NT2/D1 (cell line): ENCODE results near the gene TOM1L2.
"Not testable (repeated sequence)": the region's sequence is repeated elsewhere in the genome, so short reads cannot be mapped to it uniquely, and the experiment has no call there.

ENCODE experiments used
- DNase-seq: peaks from one replicate; pipeline ENCODE4 v3.0.0-alpha.2; 2011; ENCODE audit warnings: low read depth, low spot score
- H3K27me3 ChIP-seq: 2 replicates; pipeline ENCODE4 v1.6.0; 2011; ENCODE audit warnings: mild to moderate bottlenecking; ENCODE audit not compliant: insufficient read length, insufficient read depth
- H3K36me3 ChIP-seq: 2 replicates; pipeline ENCODE4 v1.6.1; 2011; ENCODE audit warnings: mild to moderate bottlenecking, low read length, mixed read lengths; ENCODE audit not compliant: insufficient read depth, insufficient read length
- H3K4me1 ChIP-seq: 2 replicates; pipeline ENCODE4 v1.5.1; 2011; ENCODE audit not compliant: insufficient read depth, insufficient read length
- H3K4me3 ChIP-seq: 2 replicates; pipeline ENCODE4 v1.5.1; 2011; ENCODE audit warnings: low read depth; ENCODE audit not compliant: insufficient read length
- H3K9ac ChIP-seq: 2 replicates; pipeline ENCODE4 v1.6.0; 2011; ENCODE audit warnings: low read depth; ENCODE audit not compliant: insufficient read length
- H3K9me3 ChIP-seq: 2 replicates; pipeline ENCODE4 v1.5.1; 2011; ENCODE audit warnings: mild to moderate bottlenecking, low read length; ENCODE audit not compliant: insufficient read depth
- SUZ12 ChIP-seq: IDR thresholded peaks from 2 replicates; pipeline ENCODE4 v1.6.1; 2011; ENCODE audit not compliant: insufficient read length, insufficient read depth; ENCODE audit errors: extremely low read depth
- YY1 ChIP-seq: IDR thresholded peaks from 2 replicates; pipeline ENCODE4 v1.6.1; 2011; ENCODE audit not compliant: insufficient read length, insufficient read depth
- ZNF274 ChIP-seq: IDR thresholded peaks from 2 replicates; pipeline ENCODE4 v1.6.1; 2011; ENCODE audit warnings: mild to moderate bottlenecking, low read depth, low read length

The TOM1L2 gene

DNA sequence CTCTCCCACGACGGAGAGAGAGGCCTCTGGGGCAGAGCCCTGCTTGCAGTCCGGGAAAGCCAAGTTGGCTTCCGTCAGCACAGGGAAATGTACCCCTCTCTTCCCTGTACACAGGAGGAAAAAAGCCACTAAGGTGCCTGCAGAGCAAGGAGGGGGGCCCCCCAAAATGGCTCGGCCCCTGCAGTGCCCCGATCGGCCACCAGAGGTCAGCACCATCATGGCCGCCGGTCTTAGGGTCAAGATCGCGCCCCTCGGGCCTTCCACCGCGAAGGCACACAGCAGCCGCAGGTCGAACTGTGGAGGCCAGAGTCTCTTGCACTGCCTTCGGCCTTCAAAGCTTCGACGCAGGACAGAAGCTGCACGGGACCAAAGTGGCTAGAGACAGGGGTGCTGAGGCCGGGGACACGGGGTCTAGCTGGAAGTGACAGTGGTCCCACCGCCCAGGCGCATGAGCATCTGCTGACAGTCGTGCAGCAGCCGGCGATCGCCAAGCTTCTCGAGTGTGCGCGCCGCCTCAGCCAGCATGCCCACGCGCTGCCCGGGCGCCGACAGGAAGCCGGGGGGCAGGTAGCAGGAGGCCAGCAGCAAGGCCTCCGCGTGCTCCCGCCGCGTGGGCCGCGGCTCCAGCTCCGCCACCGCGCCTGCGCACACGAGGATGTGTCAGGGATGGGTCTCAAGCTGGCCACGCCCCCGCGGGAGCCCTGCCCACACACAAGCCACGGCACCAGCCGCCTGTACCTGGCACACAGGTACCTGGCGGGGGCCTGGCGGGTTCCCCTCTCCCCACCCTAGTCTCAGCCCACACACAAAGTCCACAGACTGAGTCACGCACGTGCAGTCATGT, 159.8 kb downstream of the TOM1L2 start:
- no peaks in the 10 kb centered on the region for H3K27me3 ChIP-seq
- peak overlapping the region; percentile 51 for H3K9ac ChIP-seq
- H3K4me1 ChIP-seq, result peaks cover 13% of the 10 kb centered on the region
- H3K4me3 ChIP-seq, result no peak overlapping the region
- H3K36me3 ChIP-seq, result peaks cover 53% of the 10 kb centered on the region
- no peak for DNase-seq
- H3K9me3 ChIP-seq, result no peaks in the 10 kb centered on the region
- TF ChIP-seq YY1, result no peak
- no peak for TF ChIP-seq ZNF274
- no peak for TF ChIP-seq SUZ12

- no peak for DNase-seq
- Histone ChIP-seq H3K36me3 (peaks cover 48% of the 10 kb centered on the region), H3K4me3 (no peak overlapping the region), H3K27me3 (no peaks in the 10 kb centered on the region), H3K9ac (peak overlapping the region; percentile 51), H3K4me1 (peaks cover 10% of the 10 kb centered on the region), H3K9me3 (no peaks in the 10 kb centered on the region)
- no peak for TF ChIP-seq ZNF274
These were observed 160.6 kb downstream of the TOM1L2 start for GRCh38 chr17:17811381-17812210.

- H3K36me3 ChIP-seq, result peaks cover 44% of the 10 kb centered on the region
- TF ChIP-seq SUZ12, result no peak
- TF ChIP-seq YY1, result no peak
- TF ChIP-seq ZNF274, result no peak
These were observed 161.3 kb downstream of the TOM1L2 start for GRCh38 chr17:17810895-17811248.

DNA sequence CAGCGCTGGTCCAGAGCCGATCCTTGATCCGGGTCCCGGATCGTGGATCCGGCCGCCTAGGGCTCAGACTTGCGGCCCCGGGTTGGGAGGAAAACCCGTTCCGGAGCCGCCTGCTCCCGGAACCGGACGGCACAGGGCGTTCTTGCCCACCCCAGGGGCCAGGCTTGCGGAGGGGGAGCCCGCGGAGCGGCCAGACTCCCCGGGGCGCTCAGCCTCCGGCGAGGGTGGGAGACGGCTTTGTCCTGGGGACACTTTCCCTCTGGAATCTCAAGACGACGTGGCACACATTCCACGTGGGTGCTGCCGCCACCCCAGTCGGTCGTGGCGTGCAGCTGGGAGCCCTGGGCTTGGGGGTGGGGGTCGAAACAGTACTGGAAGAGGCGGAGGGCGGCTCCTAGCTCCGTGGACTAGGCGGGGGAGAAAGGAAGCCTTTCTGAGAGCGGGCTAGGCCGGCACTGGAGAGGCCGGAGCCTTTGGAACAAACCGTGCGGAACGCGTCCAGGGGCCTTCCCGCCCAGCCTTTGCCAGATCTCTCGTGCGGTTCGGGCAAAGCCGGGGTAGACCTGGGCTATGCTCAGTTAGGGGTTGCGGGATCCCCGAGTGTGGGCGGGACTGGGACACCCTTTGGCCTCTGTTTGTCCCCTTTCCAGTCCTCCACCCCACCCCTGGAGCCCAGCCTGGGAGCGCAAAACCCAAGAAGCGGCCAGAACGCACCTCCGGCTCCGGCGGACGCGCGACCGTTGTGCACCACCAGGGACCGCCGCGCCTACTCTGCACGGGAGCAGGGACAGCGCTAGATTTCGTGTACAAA, 161.9 kb downstream of the TOM1L2 start:
- no peak for DNase-seq
- H3K9me3 ChIP-seq, result no peaks in the 10 kb centered on the region
- peak overlapping the region; percentile 23 for H3K4me3 ChIP-seq
- TF ChIP-seq ZNF274 (no peak), SUZ12 (no peak), YY1 (no peak)
- no peaks in the 10 kb centered on the region for H3K27me3 ChIP-seq
- peak overlapping the region; percentile 74 for H3K9ac ChIP-seq
- H3K4me1 ChIP-seq, result peaks cover 8% of the 10 kb centered on the region
- H3K36me3 ChIP-seq, result peaks cover 44% of the 10 kb centered on the region

More at GRCh38 chr17:17810895-17811248, 161.3 kb downstream of the TOM1L2 start:
- Histone ChIP-seq H3K9me3 (no peaks in the 10 kb centered on the region), H3K27me3 (no peaks in the 10 kb centered on the region), H3K9ac (peak overlapping the region; percentile 74), H3K4me1 (peaks cover 8% of the 10 kb centered on the region), H3K4me3 (peak overlapping the region; percentile 12)
- no peak for DNase-seq

DNA sequence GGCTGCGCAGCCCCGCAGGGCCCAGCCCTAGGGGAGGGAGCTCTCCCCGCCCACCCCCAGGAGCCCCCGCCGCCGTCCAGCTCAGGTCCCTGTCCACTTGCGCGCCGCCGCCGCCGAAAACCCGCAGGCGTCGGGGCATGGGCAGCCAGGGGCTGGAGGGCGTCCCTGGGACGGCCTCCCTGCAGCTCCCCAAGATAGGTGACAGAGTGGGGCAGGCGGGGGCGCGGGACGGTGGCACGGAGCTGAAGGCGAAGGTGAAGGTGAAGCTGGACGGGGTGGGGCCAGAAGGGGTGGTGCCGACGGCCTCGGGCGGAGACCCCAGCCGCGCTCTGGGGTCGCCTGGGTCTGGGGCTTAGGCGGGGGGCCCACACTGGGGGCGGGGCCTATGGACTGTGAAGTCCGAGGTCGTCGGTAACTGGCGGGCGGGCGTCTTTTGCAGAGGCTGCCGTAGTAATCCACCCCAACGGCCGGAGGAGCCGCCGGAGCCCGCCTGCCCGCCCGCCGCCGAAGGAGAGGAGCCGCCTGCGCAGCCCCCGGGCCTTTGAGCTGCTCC, 162.6 kb downstream of the TOM1L2 start:
- peak overlapping the region; percentile 23 for H3K4me3 ChIP-seq
- no peaks in the 10 kb centered on the region for H3K27me3 ChIP-seq
- H3K36me3 ChIP-seq, result peaks cover 40% of the 10 kb centered on the region
- H3K9ac ChIP-seq, result peak overlapping the region; percentile 74
- DNase-seq, result no peak
- H3K4me1 ChIP-seq, result peaks cover 8% of the 10 kb centered on the region
- no peak for TF ChIP-seq SUZ12
- no peak for TF ChIP-seq ZNF274
- TF ChIP-seq YY1, result no peak
- H3K9me3 ChIP-seq, result no peaks in the 10 kb centered on the region

DNA sequence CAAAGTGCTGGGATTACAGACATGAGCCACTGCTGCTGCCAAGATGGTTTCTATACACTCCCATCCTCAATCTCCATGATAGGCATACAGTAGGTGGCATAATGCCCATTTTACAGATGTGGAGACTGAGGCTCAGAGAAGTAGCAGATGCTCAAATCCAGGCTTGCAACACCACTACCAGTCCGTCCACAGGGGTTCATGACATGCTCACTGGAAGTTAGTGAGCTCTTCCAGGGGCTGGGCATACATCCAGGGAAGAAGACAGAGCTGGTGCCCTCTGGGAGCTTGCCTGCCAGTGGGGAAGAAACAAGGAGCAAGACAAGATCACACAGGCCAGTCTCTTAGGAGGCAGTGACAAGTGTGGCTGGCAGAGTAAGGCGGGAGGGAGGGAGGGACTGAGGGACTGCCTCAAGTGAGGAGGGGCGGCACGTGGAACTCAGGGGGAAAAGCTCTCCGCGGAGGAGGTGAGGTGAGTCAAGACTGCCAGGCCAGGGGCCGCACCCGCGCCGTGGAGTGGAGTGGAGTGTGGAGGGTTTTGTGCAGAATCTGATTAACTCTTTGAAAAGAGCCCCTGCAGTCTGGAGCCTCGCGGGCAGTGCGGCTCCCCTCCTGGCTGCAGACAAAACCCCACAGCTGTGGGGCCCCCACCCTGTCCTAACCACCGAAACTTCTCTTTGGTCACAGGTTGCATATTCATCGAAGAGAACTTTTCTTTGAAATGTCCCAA, 163.3 kb downstream of the TOM1L2 start:
- peak overlapping the region; percentile 17 for H3K9ac ChIP-seq
- H3K9me3 ChIP-seq, result no peaks in the 10 kb centered on the region
- H3K36me3 ChIP-seq, result peaks cover 34% of the 10 kb centered on the region
- no peak for TF ChIP-seq ZNF274
- TF ChIP-seq YY1, result no peak
- TF ChIP-seq SUZ12, result no peak
- peaks cover 8% of the 10 kb centered on the region for H3K4me1 ChIP-seq
- H3K4me3 ChIP-seq, result no peak overlapping the region
- no peaks in the 10 kb centered on the region for H3K27me3 ChIP-seq
- no peak for DNase-seq

DNA sequence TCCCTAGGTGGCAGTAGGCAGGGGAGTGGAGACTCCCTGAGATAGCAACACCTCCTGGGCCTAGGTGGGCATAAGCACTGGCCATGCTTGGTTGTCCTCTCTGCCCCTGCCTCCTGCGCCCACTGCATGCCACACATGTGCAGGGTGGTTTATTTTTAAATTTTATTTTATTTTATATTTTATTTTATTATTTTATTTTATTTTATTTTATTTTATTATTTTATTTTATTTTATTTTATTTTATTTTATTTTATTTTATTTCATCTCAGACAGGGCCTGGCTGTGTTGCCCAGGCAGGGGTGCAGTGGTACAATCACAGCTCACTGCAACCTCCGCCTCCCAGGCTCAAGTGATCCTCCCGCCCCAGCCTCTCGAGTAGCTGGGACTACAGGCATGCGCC, 164.0 kb downstream of the TOM1L2 start:
- peaks cover 36% of the 10 kb centered on the region for H3K36me3 ChIP-seq
- H3K4me1 ChIP-seq, H3K9ac ChIP-seq, H3K4me3 ChIP-seq, DNase-seq, H3K9me3 ChIP-seq, H3K27me3 ChIP-seq: not testable (repeated sequence)
